Body of pancreas (tissue), 4 donors: ENCODE results near the gene PLCB4.

Experiments used
- CTCF ChIP-seq, 7 experiments: fragments of 450-650 bp in 4 of 7; fragments of 200-600 bp in 3 of 7; sonication (generic) in 3 of 7; IDR thresholded peaks; one replicate each; pipeline ENCODE4 v1.5.1; 2016 to 2019; ENCODE audit warnings: antibody characterized with exemption in 7 of 7
- POLR2A ChIP-seq, 3 donors: fragments of 450-650 bp; IDR thresholded peaks; one replicate each; pipeline ENCODE4 v1.6.1; 2016; ENCODE audit warnings: antibody characterized with exemption in 3 of 3, mild to moderate bottlenecking in 2 of 3

- no peak for TF ChIP-seq CTCF (IDR thresholded peaks at IDR 0.05)
- TF ChIP-seq POLR2A (IDR thresholded peaks at IDR 0.05): no peak
These were observed 446.9 kb downstream of the PLCB4 start for GRCh38 chr20:9515741-9516233.
